Kidney (tissue), 14 donors: Measurements from ENCODE around the gene STPG2. TPM values are rescaled to one million over a fixed set of nuclear protein-coding genes. Genes with fewer than 3 reads are reported as not detected.

ENCODE experiments used
- DNase-seq, 5 donors: peaks; one replicate each; pipeline ENCODE4 v3.0.0-alpha.2; 2013 to 2020
- FAIRE-seq: peaks from 2 replicates; lab custom pipeline; 2012; peaks lifted over from hg19 to GRCh38; lab: Jason Lieb, UNC
- H3K27ac ChIP-seq, 2 donors: one replicate each; pipeline ENCODE4 v1.7.0; 2013; ENCODE audit warnings: low read depth in 2 of 2, low read length in 2 of 2, inconsistent platforms in 1 of 2
- H3K27me3 ChIP-seq: one replicate; pipeline ENCODE4 v1.7.1; 2013; ENCODE audit warnings: low read length, inconsistent platforms; ENCODE audit not compliant: control insufficient read depth, insufficient read depth
- H3K36me3 ChIP-seq, 3 donors: one replicate each; pipeline versions ENCODE4 v1.7.0 to v1.7.1; 2013; ENCODE audit warnings: low read length in 3 of 3, control low read depth in 1 of 3, inconsistent platforms in 1 of 3; ENCODE audit not compliant: insufficient read depth in 3 of 3, control insufficient read depth in 2 of 3
- H3K4me1 ChIP-seq, 3 donors: one replicate each; pipeline versions ENCODE4 v1.7.0 to v1.7.1; 2013; ENCODE audit warnings: low read length in 3 of 3, inconsistent platforms in 1 of 3, low read depth in 1 of 3; ENCODE audit not compliant: control insufficient read depth in 2 of 3, insufficient read depth in 2 of 3
- H3K4me3 ChIP-seq, 3 donors: one replicate each; pipeline versions ENCODE4 v1.7.0 to v1.8.1; 2013; ENCODE audit warnings: low read length in 3 of 3, control low read depth in 1 of 3, inconsistent platforms in 1 of 3
- H3K9ac ChIP-seq, 3 donors: one replicate each; pipeline versions ENCODE4 v1.7.0 to v1.7.1; 2013; ENCODE audit warnings: low read length in 3 of 3, control low read depth in 1 of 3, inconsistent platforms in 1 of 3
- H3K9me3 ChIP-seq, 3 donors: one replicate each; pipeline versions ENCODE4 v1.7.0 to v1.7.1; 2013; ENCODE audit warnings: low read length in 3 of 3, control low read depth in 1 of 3, inconsistent platforms in 1 of 3; ENCODE audit not compliant: control insufficient read depth in 2 of 3, insufficient read depth in 1 of 3
- intact Hi-C: fragments of 100-400 bp; cut with DNase I; formaldehyde crosslinking; loops from one replicate; pipeline ENCODE4 v1.11.1; 2022
- polyA plus RNA-seq: library from polyadenylated mRNA; stranded (reverse); fragments of 350-450 nt; fragmentation: Illumina TruSeq; extraction: RNeasy Lipid Tissue Mini Kit (QIAGEN cat#74804); gene quantifications from one replicate; pipeline ENCODE4 v1.2.3, GENCODE V29; 2014; ENCODE audit warnings: low read depth, low replicate concordance; ENCODE audit not compliant: insufficient read depth
- total RNA-seq: library from RNA; stranded (reverse); fragmentation: NEBNext Ultra II Directional; extraction: Animal tissue kit (Norgen Biotek cat#: 25700); gene quantifications from one replicate; pipeline ENCODE4 v1.2.1, GENCODE V29; 2021
- TF ChIP-seq, protein P1 (sequence below): IDR thresholded peaks from 3 replicates; pipeline ENCODE4 v1.5.1; 2012; ENCODE audit warnings: mild to moderate bottlenecking, moderate library complexity, borderline replicate concordance; ENCODE audit not compliant: insufficient read depth; ENCODE audit errors: extremely low read depth
- donor health status: control.
- donor health status: control.
- donor health status: control.
- donor health status: control.
- donor health status: control.
- donor health status: DM: yes; HTN: yes; CAD: no.
- donor health status: Normal renal cell carcinoma (clear cell type).

The STPG2 gene
- total and polyA plus RNA-seq, 2 donors from 2014 or later: 0.43 to 1.1 TPM

DNA sequence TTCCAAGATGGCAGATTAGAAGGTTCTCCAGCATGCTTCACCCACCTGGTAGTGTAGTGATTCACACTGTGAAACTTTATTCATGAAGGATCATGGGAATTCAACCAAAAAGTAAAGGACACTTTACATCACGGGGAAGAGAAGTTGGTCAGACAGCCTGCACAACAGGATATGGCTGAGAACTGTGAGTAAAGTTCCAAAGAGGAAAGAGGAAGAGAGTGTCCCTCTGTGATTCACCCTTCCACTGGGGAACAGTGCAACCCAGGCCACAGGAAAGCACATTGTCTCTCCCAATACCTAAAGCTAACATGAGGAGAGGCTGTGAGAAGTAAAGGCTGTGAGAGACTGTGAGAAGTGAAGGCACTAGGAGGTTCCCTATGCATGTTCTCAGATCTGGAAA, 137.2 kb downstream of the STPG2 start:
- intact Hi-C loops: no loop called here
- Histone ChIP-seq H3K36me3 (no peaks in the 10 kb centered on the region), H3K9me3 (peaks cover 0 to 9% (median 7%) of the 10 kb centered on the region in 3 donors), H3K9ac (no peak overlapping the region), H3K4me3 (no peak overlapping the region), H3K27me3 (no peaks in the 10 kb centered on the region), H3K27ac (no peak overlapping the region), H3K4me1 (no peaks in the 10 kb centered on the region)
- DNase-seq: no peak
- no peak for FAIRE-seq
- TF ChIP-seq, protein P1, sequence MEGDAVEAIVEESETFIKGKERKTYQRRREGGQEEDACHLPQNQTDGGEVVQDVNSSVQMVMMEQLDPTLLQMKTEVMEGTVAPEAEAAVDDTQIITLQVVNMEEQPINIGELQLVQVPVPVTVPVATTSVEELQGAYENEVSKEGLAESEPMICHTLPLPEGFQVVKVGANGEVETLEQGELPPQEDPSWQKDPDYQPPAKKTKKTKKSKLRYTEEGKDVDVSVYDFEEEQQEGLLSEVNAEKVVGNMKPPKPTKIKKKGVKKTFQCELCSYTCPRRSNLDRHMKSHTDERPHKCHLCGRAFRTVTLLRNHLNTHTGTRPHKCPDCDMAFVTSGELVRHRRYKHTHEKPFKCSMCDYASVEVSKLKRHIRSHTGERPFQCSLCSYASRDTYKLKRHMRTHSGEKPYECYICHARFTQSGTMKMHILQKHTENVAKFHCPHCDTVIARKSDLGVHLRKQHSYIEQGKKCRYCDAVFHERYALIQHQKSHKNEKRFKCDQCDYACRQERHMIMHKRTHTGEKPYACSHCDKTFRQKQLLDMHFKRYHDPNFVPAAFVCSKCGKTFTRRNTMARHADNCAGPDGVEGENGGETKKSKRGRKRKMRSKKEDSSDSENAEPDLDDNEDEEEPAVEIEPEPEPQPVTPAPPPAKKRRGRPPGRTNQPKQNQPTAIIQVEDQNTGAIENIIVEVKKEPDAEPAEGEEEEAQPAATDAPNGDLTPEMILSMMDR: no peak

DNA sequence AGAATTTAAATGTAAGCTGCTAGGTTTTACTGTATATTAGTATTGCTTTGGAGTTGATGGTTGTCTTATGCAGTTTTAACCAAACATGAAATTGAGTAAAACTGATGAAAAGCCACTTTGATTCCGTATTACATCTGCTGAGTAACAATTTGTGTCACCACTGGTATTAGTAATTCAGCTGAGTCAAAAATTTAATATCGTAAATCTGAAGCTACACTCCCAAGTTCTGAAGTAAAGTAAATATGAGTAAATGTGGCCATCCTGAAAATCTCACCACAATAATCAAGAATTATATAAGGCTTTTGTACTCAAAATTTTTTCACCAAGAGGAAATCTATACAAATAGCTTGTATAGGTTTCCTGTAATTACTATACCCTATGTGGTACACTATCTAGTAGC, 142.3 kb downstream of the STPG2 start:
- TF ChIP-seq, protein P1: no peak
- Histone ChIP-seq H3K27ac (no peak overlapping the region), H3K4me3 (no peak overlapping the region), H3K9me3 (peaks cover 0 to 3% (median 2%) of the 10 kb centered on the region in 3 donors), H3K9ac (no peak overlapping the region), H3K36me3 (no peaks in the 10 kb centered on the region), H3K4me1 (no peaks in the 10 kb centered on the region), H3K27me3 (no peaks in the 10 kb centered on the region)
- intact Hi-C loops: no loop called here
- no peak for DNase-seq
- no peak for FAIRE-seq

DNA sequence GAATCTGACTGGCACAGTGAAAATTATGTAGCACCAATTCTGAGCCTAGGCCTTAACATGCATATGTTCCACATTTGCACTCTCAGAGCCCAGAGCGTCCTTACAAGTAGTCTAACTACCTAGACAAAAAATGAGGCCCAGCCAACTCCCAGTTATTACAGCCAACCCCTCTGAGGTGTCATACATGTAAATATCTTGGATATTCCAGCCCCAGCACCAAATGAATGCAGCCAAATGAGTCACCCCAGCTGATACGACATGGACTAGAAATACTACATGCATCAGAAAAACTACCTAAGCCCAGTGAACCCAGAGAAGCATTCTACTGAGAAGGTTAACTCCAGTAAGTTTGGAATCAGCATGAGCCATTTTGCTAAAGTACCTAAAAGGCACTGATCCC, 145.1 kb downstream of the STPG2 start:
- H3K4me1 ChIP-seq: no peaks in the 10 kb centered on the region
- TF ChIP-seq, protein P1: no peak
- no peak overlapping the region for H3K4me3 ChIP-seq
- H3K27ac ChIP-seq: no peak overlapping the region
- H3K9ac ChIP-seq: no peak overlapping the region
- FAIRE-seq (no peak), DNase-seq (no peak)
- peaks cover 0 to 3% (median 2%) of the 10 kb centered on the region in 3 donors for H3K9me3 ChIP-seq
- no peaks in the 10 kb centered on the region for H3K27me3 ChIP-seq
- H3K36me3 ChIP-seq: no peaks in the 10 kb centered on the region
- intact Hi-C loops: no loop called here
